AG04449 (cell line): ENCODE data around the gene COBLL1.
"Not testable (repeated sequence)": the region's sequence is repeated elsewhere in the genome, so short reads cannot be mapped to it uniquely, and the experiment has no call there.

ENCODE experiments used
- CTCF ChIA-PET: fragments of 350-600 bp; formaldehyde crosslinking; extraction: SDS; loops from one replicate; lab custom pipeline; 2021; ENCODE audit warnings: antibody characterized with exemption; lab: Yijun Ruan, JAX
- POLR2A ChIA-PET: fragments of 400-600, 350-600 bp; formaldehyde crosslinking; extraction: SDS; loops from one replicate; lab custom pipeline; 2020; ENCODE audit warnings: antibody characterized with exemption, inconsistent platforms; lab: Yijun Ruan, JAX
- DNase-seq: peaks from one replicate; pipeline ENCODE4 v3.0.0-alpha.2; 2010; ENCODE audit warnings: low read depth, low spot score
- H3K4me3 ChIP-seq: 2 replicates; pipeline ENCODE4 v1.5.1; 2011; ENCODE audit warnings: low read depth, mild to moderate bottlenecking, control low read depth, low read length
- CTCF ChIP-seq: IDR thresholded peaks from one replicate; pipeline ENCODE4 v1.5.1; 2011; ENCODE audit warnings: mild to moderate bottlenecking, moderate library complexity, low read length, control low read depth, inconsistent platforms; ENCODE audit not compliant: insufficient read depth; ENCODE audit errors: missing control alignments

COBLL1 gene

GRCh38 chr2:164860694-164861042 lies 19.0 kb upstream of the COBLL1 start:
- ChIA-PET CTCF (interaction anchor here (1.0 to 4.6 kb wide), 3 partner anchors 9 to 19 kb away, joined by 3 to 38 read pairs (median 3); partner anchors contain the start of gene COBLL1), POLR2A (no interaction called here)
- no peak for DNase-seq
- H3K4me3 ChIP-seq, result no peak overlapping the region
- TF ChIP-seq CTCF, result no peak

- ChIA-PET CTCF (interaction anchor here (1.0 to 4.6 kb wide), 3 partner anchors 10 to 18 kb away, joined by 3 to 38 read pairs (median 3); partner anchors contain the start of gene COBLL1), POLR2A (interaction anchor here (1.3 kb wide), 1 partner anchor 18 kb away, joined by 3 read pairs; the partner anchor contains the start of gene COBLL1)
- DNase-seq, H3K4me3 ChIP-seq: not testable (repeated sequence)
These were observed 18.5 kb upstream of the COBLL1 start for GRCh38 chr2:164859906-164860693.

- ChIA-PET CTCF (interaction anchor here (0.9 to 4.6 kb wide), 2 partner anchors 13 to 17 kb away, joined by 3 to 38 read pairs; partner anchors contain the start of gene COBLL1), POLR2A (interaction anchor here (1.3 kb wide), 1 partner anchor 17 kb away, joined by 3 read pairs; the partner anchor contains the start of gene COBLL1)
These were observed 17.7 kb upstream of the COBLL1 start for GRCh38 chr2:164859251-164859818.

GRCh38 chr2:164852086-164852485 lies 10.5 kb upstream of the COBLL1 start:
- no peak for DNase-seq
- no peak overlapping the region for H3K4me3 ChIP-seq
- ChIA-PET CTCF (interaction anchor here (3.4 kb wide), 1 partner anchor 10 kb away, joined by 15 read pairs; the partner anchor contains the start of gene COBLL1), POLR2A (no interaction called here)
- TF ChIP-seq CTCF, result no peak

More at GRCh38 chr2:164859251-164859818, 17.7 kb upstream of the COBLL1 start:
- DNase-seq, result no peak
- no peak overlapping the region for H3K4me3 ChIP-seq
- TF ChIP-seq CTCF, result no peak

- no peak for TF ChIP-seq CTCF
- DNase-seq, result no peak
- no peak overlapping the region for H3K4me3 ChIP-seq
- POLR2A ChIA-PET, result no interaction called here
- CTCF ChIA-PET, result interaction anchor here (3.4 kb wide), 1 partner anchor 8 kb away, joined by 15 read pairs; the partner anchor contains the start of gene COBLL1
These were observed 8.6 kb upstream of the COBLL1 start for GRCh38 chr2:164850235-164850634.

- DNase-seq, result no peak
- no peak overlapping the region for H3K4me3 ChIP-seq
- ChIA-PET POLR2A (no interaction called here), CTCF (interaction anchor here (0.9 kb wide), 1 partner anchor 11 kb away, joined by 3 read pairs; no protein-coding TSS in a partner anchor)
- no peak for TF ChIP-seq CTCF
These were observed 7.9 kb upstream of the COBLL1 start for GRCh38 chr2:164849506-164849905.
